Endodermal cell (in vitro differentiated cells): ENCODE measurements around the gene OAS2. TPM values are rescaled to one million over a fixed set of nuclear protein-coding genes. Genes with fewer than 3 reads are reported as not detected.

Experiments
- DNase-seq: peaks from one replicate; pipeline ENCODE4 v3.0.0-alpha.2; 2017
- H3K27ac ChIP-seq: 2 replicates; pipeline ENCODE4 v1.5.1; 2013; ENCODE audit warnings: mild to moderate bottlenecking, low read depth, low read length, moderate library complexity
- H3K27me3 ChIP-seq: 2 replicates; pipeline ENCODE4 v1.6.1; 2013; ENCODE audit warnings: mild to moderate bottlenecking, low read length, moderate library complexity; ENCODE audit not compliant: insufficient read depth, control insufficient read depth, poor library complexity, severe bottlenecking
- H3K36me3 ChIP-seq: 2 replicates; pipeline ENCODE4 v1.7.0; 2013; ENCODE audit warnings: mild to moderate bottlenecking, low read length, moderate library complexity; ENCODE audit not compliant: control insufficient read depth, insufficient read depth
- H3K4me1 ChIP-seq: one replicate; pipeline ENCODE4 v1.7.0; 2013; ENCODE audit warnings: low read length; ENCODE audit not compliant: control insufficient read depth, insufficient read depth
- H3K4me3 ChIP-seq: 2 replicates; pipeline ENCODE4 v1.5.1; 2013; ENCODE audit warnings: mild to moderate bottlenecking, low read length, moderate library complexity
- H3K9ac ChIP-seq: 2 replicates; pipeline ENCODE4 v1.6.1; 2013; ENCODE audit warnings: mild to moderate bottlenecking, low read length, moderate library complexity; ENCODE audit not compliant: poor library complexity, severe bottlenecking; ENCODE audit errors: extremely low read depth
- H3K9me3 ChIP-seq: 2 replicates; pipeline ENCODE4 v1.6.1; 2013; ENCODE audit warnings: mild to moderate bottlenecking, low read length, moderate library complexity; ENCODE audit not compliant: control insufficient read depth
- H3K27ac Mint-ChIP-seq: 2 replicates; pipeline ENCODE4 v1.8.0; 2020; ENCODE audit warnings: mixed read lengths
- H3K27me3 Mint-ChIP-seq: 2 replicates; pipeline ENCODE4 v1.8.0; 2021; ENCODE audit warnings: mild to moderate bottlenecking, mixed read lengths; ENCODE audit not compliant: insufficient read depth
- H3K36me3 Mint-ChIP-seq: 2 replicates; pipeline ENCODE4 v1.8.0; 2020; ENCODE audit warnings: low read depth, mixed read lengths
- H3K4me1 Mint-ChIP-seq: 2 replicates; pipeline ENCODE4 v1.8.0; 2020; ENCODE audit warnings: mixed read lengths
- H3K4me3 Mint-ChIP-seq: 2 replicates; pipeline ENCODE4 v1.8.0; 2020; ENCODE audit warnings: mild to moderate bottlenecking, moderate library complexity, mixed read lengths
- H3K9me3 Mint-ChIP-seq: 2 replicates; pipeline ENCODE4 v1.8.0; 2020; ENCODE audit warnings: mild to moderate bottlenecking, mixed read lengths
- CTCF ChIP-seq: fragments of 200-600 bp; sonication (generic); conservative IDR thresholded peaks from 2 replicates; pipeline ENCODE4 v1.5.0; 2021; ENCODE audit warnings: antibody characterized with exemption, mild to moderate bottlenecking
- WGBS, 2 experiments: methylation state at CpG; one replicate each; pipeline versions ENCODE4 v1.1.5 to v1.1.7; 2013; ENCODE audit warnings: missing lambda C conversion rate in 2 of 2, mixed read lengths in 1 of 2; ENCODE audit not compliant: insufficient coverage in 1 of 2, insufficient read length in 1 of 2; 5-methylcytosine and 5-hydroxymethylcytosine counted together
- total RNA-seq, 2 donors: library from RNA; stranded (reverse); fragmentation: NEBNext Ultra II Directional in 1 of 2; extraction: Animal tissue kit (Norgen Biotek cat#: 25700) in 1 of 2; gene quantifications; 2 replicates in 1 of 2; 3 replicates in 1 of 2; pipeline ENCODE4 v1.2.1, GENCODE V29; 2021

Gene OAS2
- total RNA-seq, 2 donors from 2014 or later: not detected

- H3K9me3 Mint-ChIP-seq: no peaks in the 10 kb centered on the region
- no peak overlapping the region for H3K27ac ChIP-seq
- TF ChIP-seq CTCF: peak; percentile 74
- no peak overlapping the region for H3K9ac ChIP-seq
- no peaks in the 10 kb centered on the region for H3K4me1 Mint-ChIP-seq
- H3K9me3 ChIP-seq: peaks cover 2% of the 10 kb centered on the region
- H3K4me1 ChIP-seq: no peaks in the 10 kb centered on the region
- DNase-seq: peak; percentile 67
- H3K4me3 Mint-ChIP-seq: no peak overlapping the region
- H3K36me3 ChIP-seq: no peaks in the 10 kb centered on the region
- H3K27me3 Mint-ChIP-seq: peaks cover 42% of the 10 kb centered on the region
- no peak overlapping the region for H3K4me3 ChIP-seq
- H3K36me3 Mint-ChIP-seq: no peaks in the 10 kb centered on the region
- H3K27me3 ChIP-seq: peaks cover 15% of the 10 kb centered on the region
- 71 to 82% methylated on average over 4 of the region's 4 CpGs for WGBS, 2 experiments
- H3K27ac Mint-ChIP-seq: no peak overlapping the region
These were observed 27.4 kb downstream of the OAS2 start for GRCh38 chr12:113005762-113006161.

- Histone ChIP-seq H3K27ac (no peak overlapping the region), H3K4me1 (no peaks in the 10 kb centered on the region), H3K27me3 (peaks cover 15% of the 10 kb centered on the region), H3K36me3 (no peaks in the 10 kb centered on the region), H3K9me3 (peaks cover 7% of the 10 kb centered on the region), H3K4me3 (no peak overlapping the region), H3K9ac (no peak overlapping the region)
- Mint-ChIP-seq H3K4me3 (no peak overlapping the region), H3K27me3 (peaks cover 45% of the 10 kb centered on the region), H3K27ac (no peak overlapping the region), H3K9me3 (no peaks in the 10 kb centered on the region), H3K4me1 (no peaks in the 10 kb centered on the region), H3K36me3 (no peaks in the 10 kb centered on the region)
- TF ChIP-seq CTCF: no peak
- WGBS, 2 experiments: 91 to 94% methylated on average over 7 of the region's 7 CpGs
- peak; percentile 38 for DNase-seq
These were observed 27.9 kb downstream of the OAS2 start for GRCh38 chr12:113006206-113006605.

- Mint-ChIP-seq H3K9me3 (peaks cover 4% of the 10 kb centered on the region), H3K4me1 (no peaks in the 10 kb centered on the region), H3K27me3 (peaks cover 46% of the 10 kb centered on the region), H3K4me3 (no peak overlapping the region), H3K36me3 (no peaks in the 10 kb centered on the region), H3K27ac (no peak overlapping the region)
- H3K9ac ChIP-seq: no peak overlapping the region
- peaks cover 11% of the 10 kb centered on the region for H3K9me3 ChIP-seq
- H3K4me3 ChIP-seq: no peak overlapping the region
- TF ChIP-seq CTCF: no peak
- 92 to 93% methylated on average over 6 of the region's 6 CpGs for WGBS, 2 experiments
- no peaks in the 10 kb centered on the region for H3K36me3 ChIP-seq
- H3K4me1 ChIP-seq: no peaks in the 10 kb centered on the region
- DNase-seq: no peak
- H3K27ac ChIP-seq: no peak overlapping the region
- H3K27me3 ChIP-seq: peaks cover 15% of the 10 kb centered on the region
These were observed 28.3 kb downstream of the OAS2 start for GRCh38 chr12:113006641-113007040.
